ENCODE measurements around the gene LGALS3BP.
"Not testable (repeated sequence)": the region's sequence is repeated elsewhere in the genome, so short reads cannot be mapped to it uniquely, and the experiment has no call there.

Gene LGALS3BP

DNA sequence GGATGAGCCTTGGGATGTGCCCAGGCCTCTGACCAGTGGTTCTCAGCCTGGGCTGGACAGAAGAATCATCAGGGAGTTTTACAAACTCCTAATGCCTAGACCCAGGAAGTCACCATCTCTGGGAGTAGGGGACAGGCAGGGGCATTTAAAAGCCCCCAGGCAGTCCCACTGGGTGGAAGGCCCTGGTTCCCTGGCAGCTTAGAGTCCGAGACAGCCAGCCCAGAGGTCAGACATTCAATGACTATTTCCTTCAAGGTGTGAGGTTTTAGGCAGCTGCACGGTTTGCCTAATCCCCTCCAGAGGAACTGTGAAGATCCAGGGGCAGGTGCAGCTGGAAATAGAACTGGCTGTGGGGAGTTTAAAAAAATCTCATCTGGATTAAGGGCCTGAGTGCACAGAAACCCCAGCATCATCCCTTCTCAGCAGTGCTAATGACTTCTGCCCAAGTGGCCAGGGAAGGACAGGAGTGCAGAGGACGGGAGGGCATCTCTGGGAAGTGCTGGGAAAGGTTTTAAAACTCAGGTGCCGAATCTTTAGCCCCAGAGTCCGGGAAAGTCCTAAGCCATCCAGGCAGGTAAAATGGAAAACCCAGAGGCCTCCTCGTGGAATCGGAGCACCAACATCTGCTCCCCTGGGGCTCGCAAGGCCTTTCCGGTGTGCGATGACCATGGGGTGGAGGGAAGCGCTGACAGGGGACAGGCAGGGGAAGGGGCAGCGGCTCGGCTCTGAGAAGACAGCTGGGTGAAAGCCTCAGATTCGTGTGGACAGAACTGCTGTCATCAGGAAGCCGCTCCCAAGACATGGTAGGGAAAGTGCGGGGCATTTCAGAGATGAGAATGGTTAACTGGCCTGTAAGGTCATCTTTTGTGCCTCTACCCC, 1.5 kb upstream of the LGALS3BP start:
- no peak for DNase-seq

DNA sequence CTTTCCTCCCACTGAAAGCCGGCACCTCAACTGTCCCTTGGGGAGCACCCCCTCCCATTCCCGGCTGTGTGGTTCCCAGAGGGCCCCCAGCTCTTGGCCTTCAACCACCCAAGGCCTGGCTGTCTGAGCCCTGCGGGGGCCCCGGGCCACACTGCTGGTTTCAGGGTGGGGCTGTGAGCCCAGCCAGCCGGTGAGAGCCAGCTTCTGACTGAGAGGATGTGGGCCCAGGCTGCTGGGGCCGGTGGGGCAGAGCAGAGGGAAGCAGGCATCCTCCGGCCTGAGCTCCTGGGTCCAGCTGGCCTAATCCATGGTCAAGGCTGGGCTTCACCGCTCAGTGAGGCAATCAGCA, 875 bp upstream of the LGALS3BP start:
- no peak for DNase-seq

DNA sequence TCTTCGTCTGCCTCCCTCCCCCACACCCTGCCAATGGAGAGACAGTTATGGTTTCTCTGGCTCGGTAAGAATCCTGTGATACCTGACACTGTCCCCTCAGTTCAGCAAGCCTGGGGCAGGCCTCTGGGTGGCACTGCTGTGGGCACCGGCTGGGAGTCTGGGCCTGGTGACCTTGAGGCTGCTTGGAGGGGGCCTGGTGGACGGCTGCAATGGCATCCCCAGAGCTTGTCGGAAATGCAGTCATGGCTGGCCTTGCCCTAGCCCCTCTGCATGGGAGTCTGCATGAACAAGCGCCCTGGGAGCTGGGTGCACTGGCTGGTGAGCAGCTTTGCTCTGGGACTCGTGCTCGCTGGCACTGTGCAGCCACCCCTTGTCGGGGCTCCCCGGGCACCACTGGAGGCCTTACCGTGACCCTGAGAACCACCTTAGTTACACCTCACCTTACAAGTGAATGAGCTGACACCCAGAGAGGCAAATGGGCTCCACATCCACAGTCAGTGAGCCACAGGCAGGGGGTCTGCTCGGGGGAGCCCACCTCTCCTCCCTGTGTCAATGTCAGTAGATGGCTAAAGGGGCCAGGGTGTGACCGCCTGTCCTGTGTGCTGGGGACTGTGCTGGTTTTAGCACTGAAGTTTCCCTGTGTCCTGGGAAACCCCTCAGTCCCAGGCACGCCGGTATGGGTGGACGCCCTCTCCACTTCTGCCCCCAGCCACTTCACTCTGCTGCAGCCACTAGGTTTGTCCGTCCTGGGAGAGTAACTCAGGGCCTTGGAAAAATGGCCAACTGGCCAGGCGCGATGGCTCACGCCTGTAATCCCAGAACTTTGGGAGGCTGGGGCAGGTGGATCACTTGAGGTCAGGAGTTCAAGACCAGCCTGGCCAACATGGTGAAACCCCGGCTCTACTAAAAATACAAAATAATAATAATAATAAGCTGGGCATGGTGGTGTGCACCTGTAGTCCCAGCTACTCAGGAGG, 1.4 kb downstream of the LGALS3BP start:
- no peak for DNase-seq

DNA sequence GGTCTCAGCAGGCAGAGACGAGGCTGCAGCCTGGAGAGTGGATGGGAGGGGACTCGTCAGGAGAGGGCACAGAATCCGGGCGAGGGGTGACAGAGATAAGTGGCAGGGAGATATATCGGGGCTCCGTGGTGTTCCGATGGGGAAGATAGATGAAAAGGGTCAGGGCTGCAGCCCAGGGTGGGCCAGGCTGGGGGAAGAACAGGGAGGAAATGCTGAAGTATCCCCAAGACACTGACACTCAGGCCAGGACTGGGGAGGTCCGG, 2.1 kb downstream of the LGALS3BP start:
- no peak for DNase-seq

DNA sequence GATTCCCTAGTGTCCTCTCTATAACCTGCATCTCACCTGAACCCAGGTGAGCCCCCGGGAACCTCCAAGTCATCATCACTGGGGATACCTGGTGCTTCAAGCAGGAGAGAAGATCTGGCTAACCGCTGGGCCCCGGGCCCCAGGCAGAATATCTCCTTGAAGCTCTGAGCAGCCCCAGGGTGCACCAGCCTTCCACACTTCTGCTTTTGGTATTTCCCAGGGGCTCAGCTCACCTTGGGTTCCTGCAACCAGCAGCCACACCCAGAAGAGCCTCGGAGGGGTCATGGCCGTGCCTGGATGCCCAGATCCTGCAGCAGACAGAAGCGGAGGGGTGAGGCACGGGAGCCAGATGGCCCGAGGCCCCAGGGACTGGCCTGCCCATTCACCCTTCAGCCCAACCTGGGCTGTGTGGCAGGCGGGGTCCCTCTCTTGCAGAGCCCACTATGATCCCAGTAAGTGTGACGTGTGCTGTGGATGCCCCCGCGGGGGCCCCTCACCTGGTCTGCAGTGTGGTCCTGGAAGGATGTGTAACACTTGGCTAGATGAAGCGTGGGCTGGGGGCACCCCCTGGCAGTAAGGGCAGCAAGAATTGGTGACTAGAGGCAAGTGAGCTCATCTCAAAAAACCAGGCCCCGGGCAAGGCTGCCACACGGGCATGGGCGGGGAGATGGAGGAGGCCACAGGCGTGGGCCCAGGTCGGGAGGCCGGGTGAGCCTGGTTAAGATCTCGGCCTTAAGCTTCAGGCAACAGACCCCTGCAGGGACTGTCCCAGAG, 2.6 kb downstream of the LGALS3BP start:
- DNase-seq: no peak

DNA sequence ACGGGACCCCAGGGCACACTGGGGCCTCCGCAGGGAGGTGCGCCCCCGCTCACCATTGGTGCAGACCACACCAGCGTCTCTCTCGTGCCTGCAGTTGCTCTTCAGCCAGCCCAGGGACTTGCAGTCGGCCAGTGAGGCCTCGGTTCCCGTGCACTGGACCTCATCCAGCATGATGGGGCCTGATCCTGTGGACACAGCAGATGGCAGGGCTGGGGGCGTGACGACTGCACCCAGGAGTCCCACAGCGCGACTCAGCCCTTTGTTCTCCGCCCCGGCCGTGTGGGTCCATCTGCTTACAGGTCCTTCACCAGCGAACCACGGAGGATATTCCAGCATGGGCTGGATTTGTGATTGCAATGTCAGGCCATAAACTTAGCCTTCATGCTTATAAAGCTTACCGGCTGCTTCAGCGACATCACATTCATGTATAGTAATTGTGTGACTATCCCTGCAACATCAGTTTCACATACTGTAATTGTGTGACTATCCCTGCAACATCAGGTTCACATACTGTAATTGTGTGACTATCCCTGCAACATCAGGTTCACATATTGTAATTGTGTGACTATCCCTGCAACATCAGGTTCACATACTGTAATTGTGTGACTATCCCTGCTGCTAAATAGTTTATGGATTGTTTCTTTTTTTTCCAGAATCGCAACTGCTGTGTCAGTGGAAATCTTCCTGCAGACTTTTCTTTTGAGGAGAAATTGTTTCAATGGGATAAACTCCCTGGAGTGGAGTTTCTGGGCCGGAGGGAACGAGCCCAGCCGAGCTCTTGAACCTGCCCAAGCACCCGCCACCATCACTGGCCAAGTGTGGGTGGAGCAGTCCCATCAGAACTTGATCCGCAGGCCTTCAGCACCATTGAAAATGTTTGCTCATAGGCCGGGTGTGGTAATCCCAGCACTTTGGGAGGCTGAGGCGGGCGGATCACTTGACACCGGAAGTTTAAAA, 4.8 kb downstream of the LGALS3BP start:
- DNase-seq: no peak

DNA sequence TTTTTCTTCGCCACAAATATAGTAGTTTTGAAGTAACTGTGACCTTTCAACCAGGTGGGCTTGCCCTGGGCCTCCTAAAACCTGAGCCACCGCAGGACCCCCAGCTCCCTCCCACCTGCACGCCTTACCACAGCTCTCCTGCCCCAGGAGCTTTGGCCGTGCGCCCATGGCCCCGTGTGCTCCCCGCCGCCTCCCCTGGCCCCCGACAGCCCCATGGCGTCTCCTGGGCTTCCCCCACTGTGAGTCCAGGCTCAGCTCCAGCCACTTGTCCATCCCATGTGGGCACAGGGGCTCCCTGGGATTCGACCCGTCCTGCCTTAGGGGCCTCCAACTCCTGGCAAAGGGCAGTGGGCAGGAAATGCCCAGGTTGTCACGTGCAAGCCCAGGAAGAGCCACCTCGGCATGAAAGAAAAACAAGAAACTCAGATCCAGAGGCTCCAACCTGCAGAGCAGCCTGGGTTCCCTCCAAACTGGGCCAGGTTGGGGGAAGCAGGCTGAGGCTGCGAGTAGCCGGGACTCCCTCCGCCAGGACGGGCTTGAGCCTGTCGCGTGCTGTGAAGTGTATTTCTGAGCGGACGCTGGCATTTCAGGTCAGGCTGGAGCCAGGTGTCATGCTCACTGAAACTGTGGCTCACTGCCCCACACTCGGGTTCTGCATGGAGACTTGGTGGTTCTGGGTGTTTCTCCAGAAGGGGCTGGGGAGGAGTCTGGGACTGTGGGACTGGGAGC, 5.8 kb downstream of the LGALS3BP start:
- DNase-seq: no peak

DNA sequence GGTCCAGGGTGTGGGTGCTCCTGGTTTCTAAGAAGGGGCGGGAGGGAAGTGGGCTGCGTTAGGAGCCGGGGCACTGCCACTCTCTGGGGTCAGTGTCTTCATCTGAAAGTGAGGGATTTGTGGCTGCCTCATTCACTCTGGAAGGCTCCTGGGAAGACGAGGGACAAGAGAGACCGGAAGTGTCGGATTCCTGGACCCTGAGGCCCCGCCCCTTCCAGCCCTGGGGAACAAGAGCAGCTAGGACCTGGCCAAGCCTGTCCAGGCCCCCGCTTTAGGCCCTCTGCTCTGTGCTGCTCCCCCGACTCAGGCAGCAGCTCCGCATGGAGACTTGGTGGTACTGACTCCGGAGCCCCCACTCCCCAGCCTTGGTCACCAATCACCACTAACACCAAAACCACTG, 6.5 kb downstream of the LGALS3BP start:
- DNase-seq: no peak

DNA sequence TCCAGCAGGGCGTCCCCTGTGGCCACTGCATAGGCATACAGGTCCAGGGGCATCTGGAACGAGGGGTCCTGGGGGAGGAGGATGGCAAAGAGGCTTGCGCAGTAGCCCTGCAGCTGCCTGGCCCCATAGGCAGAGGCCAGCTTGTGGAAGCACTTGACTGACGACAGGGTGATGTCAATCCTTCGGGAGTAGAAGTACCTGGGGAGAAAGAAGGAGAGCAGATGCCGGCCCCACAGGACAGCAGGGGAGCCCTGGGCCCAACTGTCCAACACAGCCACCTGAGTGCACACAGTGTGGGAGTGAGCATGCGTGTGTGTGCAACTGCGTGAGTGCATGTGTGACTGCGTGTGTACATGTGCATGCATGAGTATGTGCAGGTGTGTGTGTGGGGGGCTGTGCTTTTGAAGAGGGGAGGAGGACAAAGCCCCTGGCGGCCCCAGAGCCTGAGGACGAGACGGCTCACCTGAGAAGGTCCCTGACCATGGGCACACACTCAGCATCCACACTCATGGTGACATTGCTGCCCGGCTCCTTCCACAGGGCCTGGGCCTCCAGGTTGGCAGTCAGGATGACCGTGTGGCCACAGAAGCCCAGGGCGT, 7.1 kb downstream of the LGALS3BP start:
- no peak for DNase-seq

DNA sequence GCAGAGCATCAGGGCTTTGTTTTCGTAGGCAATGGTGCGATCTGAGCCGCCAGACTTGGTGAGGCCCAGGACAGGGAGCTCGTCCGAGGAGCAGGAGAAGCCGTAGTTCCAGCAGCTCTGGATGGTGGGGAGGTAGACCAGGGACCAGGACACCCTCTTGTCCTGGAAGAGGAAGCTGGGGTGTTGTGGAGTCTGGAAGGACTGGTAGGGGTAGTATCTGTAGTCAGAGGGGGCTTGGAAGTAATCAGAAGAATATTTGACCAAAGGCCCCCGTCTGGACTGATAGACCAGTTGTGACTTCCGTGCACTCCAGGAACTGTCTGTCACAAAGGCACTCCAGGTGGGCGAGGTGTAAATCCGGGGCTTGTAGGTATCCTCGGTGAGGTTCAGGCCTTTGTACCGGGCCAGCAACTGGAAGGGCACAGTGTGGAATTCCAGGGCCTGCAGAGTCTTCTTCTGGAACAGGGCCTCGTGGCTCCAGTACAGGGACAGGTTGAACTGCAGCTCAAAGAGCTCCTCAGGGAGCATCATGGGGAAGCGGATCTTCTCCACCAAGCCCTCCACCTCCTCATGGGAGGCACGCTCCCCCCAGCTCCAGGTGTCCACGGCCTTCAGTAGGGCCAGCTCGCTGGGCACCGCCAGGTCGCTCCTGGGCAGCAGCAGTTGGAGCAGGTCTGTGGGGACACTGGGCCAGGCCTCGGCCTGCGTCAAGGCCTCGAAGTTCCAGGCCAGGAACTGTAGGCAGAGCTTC, 7.8 kb downstream of the LGALS3BP start:
- no peak for DNase-seq

DNA sequence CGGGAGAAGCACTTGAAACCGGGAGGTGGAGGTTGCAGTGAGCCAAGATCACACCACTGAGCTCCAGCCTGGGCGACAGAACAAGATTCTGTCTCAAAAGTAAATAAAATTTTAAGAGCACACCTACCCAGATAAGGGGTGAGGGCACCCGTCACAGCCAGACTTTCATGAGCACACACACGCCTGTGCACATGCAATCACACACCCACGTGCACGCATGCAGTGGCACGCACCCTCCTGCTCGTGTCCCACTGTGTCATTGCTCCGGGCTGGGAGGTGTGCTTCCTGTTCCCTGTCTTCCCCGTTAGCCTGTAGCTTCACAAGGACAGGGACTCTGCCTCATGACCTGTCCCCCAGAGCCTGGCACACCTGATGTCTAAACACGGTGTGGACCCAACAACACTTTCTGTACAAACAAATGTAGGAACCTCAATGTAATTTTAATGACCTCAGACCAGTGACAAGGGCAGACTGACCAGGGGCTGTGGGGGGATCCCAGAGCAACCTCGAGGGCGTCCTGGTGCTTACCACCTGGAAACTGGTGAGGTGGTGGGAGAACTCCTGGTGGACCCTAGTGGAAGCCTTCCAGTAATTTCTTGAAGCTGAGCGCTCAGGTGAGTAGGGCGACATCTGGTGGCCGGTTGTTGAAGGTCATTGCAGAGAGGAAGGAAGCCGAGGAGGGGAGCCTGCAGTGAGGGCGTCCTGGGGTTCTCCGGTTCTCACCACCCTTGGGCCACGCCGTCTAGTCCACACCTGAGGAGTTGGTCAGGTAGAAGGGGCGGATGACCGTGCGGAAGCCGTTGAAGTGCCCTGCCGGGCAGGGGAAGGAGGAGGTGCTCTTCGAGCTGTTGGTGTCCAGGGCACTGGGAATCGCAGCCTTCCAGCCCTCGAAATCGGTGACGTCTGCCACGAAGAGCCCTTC, 8.6 kb downstream of the LGALS3BP start:
- peak; percentile 75 for DNase-seq

DNA sequence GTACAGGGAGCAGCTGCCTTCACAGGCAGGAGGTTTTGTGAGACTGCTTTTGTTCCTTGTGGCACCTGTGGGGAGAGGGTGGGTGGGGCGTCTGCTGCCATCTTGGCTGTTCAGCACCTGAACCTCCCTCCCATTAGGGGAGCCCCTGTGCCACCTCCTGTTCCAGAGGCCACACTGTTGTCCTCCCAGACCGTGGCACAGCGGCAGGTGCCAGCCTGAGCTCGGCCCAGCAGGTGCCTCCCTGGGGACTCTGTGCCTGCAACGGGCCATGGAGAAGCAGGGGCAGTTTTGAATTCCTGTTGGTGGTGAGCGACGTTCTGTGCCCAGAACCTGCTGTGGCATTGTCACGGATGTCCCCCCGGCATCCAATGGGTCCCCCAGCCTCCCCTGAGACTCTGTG, 9.9 kb downstream of the LGALS3BP start:
- DNase-seq: no peak

DNA sequence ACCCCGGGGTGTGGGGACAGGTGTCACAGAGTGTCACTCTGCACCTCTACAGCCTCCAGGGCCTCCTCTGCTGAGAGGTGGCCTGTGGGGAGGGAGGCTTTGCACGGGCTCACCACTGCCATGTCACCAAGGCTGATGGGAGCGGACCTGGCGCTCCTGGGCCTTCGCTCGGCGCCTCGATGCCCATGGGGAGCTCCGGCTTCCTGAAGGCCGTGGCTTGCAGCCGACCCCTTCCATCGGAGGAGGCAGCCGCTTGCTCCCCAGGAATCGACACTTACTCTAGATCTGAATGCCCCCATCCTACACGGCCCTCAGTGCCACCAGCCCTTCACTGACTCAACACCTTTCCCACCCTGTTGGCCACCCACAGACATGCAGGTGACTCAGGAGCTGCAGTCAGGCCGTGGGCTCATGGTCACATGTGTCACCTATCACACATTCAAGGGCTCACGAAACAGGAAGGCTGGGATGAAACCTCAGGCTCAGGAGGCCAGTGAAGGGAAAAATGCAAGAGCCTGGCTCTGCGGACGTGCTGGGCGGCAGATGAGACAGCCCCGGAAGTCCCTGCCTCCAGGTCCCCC, 11.9 kb downstream of the LGALS3BP start:
- DNase-seq: no peak

DNA sequence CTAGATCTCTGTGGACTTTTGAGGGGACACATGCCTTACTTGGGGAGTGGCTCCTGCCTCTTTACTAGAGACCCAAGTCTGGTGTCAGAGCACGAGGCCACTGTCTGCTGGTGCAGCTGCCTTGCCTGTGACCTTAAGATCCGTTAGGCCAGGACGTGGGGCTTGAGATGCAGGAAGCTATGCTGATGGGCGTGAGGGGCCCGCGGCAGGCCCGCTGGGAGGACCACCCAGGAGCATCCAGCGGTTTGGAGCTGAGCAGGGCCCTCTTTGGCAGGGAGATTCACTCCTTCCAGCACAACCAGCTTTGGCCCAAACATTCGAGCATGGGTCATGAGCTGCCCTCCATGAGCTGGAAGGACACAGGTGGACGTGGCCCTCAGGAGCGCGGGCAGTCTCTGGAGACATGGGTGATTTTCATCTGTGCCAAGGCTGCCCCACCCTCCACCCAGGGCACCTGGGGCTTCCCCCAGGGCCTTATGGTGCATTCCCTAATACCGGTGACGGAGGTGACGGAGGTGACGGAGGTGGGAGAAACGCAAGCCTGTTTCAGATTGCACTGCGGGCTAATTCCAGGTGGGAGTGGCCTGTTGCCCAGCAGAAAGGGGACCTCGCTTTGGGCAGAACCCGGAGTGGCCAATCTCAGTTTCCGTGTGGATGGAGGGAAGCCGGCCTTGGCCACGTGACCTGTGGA, 12.7 kb downstream of the LGALS3BP start:
- no peak for DNase-seq

DNA sequence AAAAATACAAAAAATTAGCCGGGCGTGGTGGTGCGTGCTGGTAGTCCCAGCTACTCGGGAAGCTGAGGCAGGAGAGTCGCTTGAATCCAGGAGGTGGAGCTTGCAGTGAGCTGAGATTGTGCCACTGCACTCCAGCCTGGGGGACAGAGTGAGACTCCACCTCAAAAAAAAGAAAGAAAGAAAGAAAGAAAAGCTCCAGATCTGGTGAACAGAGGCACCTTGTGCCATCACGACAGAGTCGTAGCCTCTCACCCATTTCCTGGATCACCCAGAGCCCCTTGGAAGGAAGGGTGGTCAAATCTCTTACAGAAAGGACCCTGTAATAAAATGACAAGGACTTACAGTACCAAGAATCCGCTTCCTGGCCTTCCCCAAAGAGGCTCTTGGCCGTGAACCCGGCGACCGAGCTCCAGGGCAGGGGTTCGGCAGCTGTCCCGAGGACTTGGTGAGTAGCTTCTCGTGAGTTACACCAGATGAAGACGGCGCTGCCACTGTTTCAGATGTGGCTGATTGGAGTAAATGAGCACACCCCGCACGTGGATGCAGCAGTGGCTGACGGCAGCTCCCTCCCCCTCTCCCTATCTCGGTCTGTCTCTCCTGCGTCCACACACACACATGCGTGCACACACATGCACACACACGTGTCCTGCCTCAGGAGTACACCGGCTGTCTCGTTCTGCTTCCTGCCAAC, 13.5 kb downstream of the LGALS3BP start:
- no peak for DNase-seq

DNA sequence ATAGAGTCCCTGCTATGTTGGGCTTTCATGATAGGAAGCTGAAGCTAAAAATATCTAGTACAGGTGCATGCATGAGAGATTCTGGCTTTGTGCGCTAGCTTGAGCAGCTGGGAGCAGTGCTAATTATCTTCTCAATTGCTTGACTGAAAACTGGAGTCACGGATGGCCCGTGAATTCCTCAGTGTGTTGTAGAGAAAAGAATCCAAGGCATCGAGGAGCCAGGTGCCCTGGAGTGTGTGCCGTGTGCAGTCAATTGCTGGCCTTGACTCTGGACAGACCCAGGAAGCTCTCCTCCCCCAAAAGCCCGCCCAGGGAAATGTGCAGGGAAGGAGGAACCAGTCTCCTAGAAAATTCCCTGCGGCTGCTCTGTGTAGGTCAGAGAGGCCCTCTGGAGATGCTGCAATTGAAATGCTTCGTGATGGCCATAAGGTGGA, 14.2 kb downstream of the LGALS3BP start:
- DNase-seq: no peak

DNA sequence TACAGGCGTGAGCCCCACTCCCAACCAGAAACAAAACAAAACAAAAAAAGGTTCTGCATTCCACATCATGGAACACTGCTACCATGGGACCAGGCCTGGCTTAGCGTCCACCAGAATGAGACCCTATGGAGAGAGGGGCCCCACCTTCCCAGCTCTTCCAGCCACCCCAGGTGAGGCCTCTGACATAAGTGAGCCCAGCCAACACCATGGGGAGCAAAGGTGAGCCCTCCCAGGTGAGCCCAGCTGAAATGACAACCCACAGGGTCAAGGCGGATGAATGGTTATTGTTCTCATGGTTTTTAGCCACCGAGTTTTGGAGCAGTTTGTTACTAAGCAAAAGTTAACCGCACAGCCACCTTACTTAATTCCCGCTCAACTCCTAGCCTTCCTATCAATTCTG, 16.3 kb downstream of the LGALS3BP start:
- DNase-seq: no peak

DNA sequence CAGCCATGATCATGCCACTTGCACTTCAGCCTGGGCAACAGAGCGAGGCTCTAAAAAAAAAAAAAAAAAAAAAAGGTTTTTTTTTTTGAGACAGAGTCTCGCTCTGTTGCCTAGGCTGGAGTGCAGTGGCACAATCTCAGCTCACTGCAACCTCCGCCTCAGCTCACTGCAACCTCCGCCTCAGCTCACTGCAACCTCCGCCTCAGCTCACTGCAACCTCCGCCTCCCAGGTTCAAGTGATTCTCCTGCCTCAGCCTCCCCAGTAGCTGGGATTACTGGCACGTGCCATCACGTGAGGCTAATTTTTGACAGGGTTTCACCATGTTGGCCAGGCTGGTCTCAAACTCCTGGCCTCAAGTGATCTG, 16.8 kb downstream of the LGALS3BP start:
- not testable (repeated sequence) for DNase-seq

Measured in CD4-positive, alpha-beta T cell treated with Interleukin-17A for 1 hour (primary cell).